Transverse colon (tissue), 4 donors: ENCODE results near the gene OBSL1. TPM values are rescaled to one million over a fixed set of nuclear protein-coding genes. Genes with fewer than 3 reads are reported as not detected.
A peak's percentile ranks its signal among the peaks of the same experiment; 100 is the strongest.

Experiments
- DNase-seq: peaks from one replicate; pipeline ENCODE4 v3.0.0-alpha.2; 2019
- H3K27ac ChIP-seq, 4 donors: fragments of 200-600 bp; sonication (generic); 2 replicates each; pipeline ENCODE4 v1.5.1; 2016 to 2018; ENCODE audit warnings: inconsistent platforms in 4 of 4
- H3K27me3 ChIP-seq: fragments of 200-600 bp; sonication (generic); 2 replicates; pipeline ENCODE4 v1.5.1; 2017; ENCODE audit warnings: inconsistent platforms
- H3K36me3 ChIP-seq, 4 donors: fragments of 200-600 bp; sonication (generic); 2 replicates each; pipeline ENCODE4 v1.5.1; 2017 to 2019; ENCODE audit warnings: inconsistent platforms in 4 of 4
- H3K4me1 ChIP-seq, 4 donors: fragments of 200-600 bp; sonication (generic); 2 replicates each; pipeline ENCODE4 v1.5.1; 2017 to 2020; ENCODE audit warnings: inconsistent platforms in 4 of 4
- H3K4me3 ChIP-seq, 4 donors: fragments of 200-600 bp; sonication (generic); 1 replicate in 1 of 4; 2 replicates in 3 of 4; pipeline versions ENCODE4 v1.5.1 to v1.6.1; 2017 to 2019; ENCODE audit warnings: inconsistent platforms in 4 of 4
- H3K9me3 ChIP-seq, 2 donors: fragments of 200-600 bp; sonication (generic); 2 replicates each; pipeline ENCODE4 v1.5.1; 2017 to 2019; ENCODE audit warnings: inconsistent platforms in 2 of 2
- EP300 ChIP-seq: sonication (generic); formaldehyde crosslinking; IDR thresholded peaks from one replicate; pipeline ENCODE4 v1.6.1; 2017; ENCODE audit warnings: antibody characterized with exemption, low read depth
- POLR2A ChIP-seq: fragments of 450-650 bp; IDR thresholded peaks from one replicate; pipeline ENCODE4 v1.6.1; 2016; ENCODE audit warnings: antibody characterized with exemption, mild to moderate bottlenecking, moderate library complexity
- POLR2AphosphoS5 ChIP-seq, 3 donors: sonication (generic); formaldehyde crosslinking; IDR thresholded peaks; one replicate each; pipeline ENCODE4 v1.6.1; 2016; ENCODE audit warnings: antibody characterized with exemption in 3 of 3
- WGBS, 2 donors: methylation state at CpG; one replicate each; pipeline ENCODE4 v1.1.5; 2018; ENCODE audit warnings: low coverage in 1 of 2; 5-methylcytosine and 5-hydroxymethylcytosine counted together
- in situ Hi-C, 4 donors: fragments of 200-750 bp; cut with MboI; loops; one replicate each; pipeline versions ENCODE4 v1.15.0 to v1.15.1; 2017; ENCODE audit warnings: low sequenced_read_pairs in 3 of 4, low pct_ligation_motif_present in 1 of 4, low pct_unique_long_range_greater_than_20kb in 1 of 4
- intact Hi-C: fragments of 100-400 bp; cut with DNase I; formaldehyde crosslinking; loops from one replicate; pipeline ENCODE4 v1.15.1; 2023; ENCODE audit warnings: low total_unique reads
- total RNA-seq, 4 donors: library from RNA; depleted of rRNA; stranded (reverse); fragments of >200 nt; gene quantifications; one replicate each; pipeline ENCODE4 v1.1.0, GENCODE V29; 2016
- TF ChIP-seq, protein P1 (sequence below), 5 experiments: fragments of 200-600 bp in 3 of 5; fragments of 450-650 bp in 2 of 5; sonication (generic) in 3 of 5; IDR thresholded peaks; 1 replicate in 2 of 5; 2 replicates in 3 of 5; pipeline ENCODE4 v1.5.1; 2016 to 2017; ENCODE audit warnings: antibody characterized with exemption in 5 of 5, inconsistent platforms in 3 of 5, mild to moderate bottlenecking in 2 of 5, moderate library complexity in 1 of 5

OBSL1 gene
- total RNA-seq, 4 donors from 2014 or later, result 18.1 to 57.2 (median 19.0) TPM

DNA sequence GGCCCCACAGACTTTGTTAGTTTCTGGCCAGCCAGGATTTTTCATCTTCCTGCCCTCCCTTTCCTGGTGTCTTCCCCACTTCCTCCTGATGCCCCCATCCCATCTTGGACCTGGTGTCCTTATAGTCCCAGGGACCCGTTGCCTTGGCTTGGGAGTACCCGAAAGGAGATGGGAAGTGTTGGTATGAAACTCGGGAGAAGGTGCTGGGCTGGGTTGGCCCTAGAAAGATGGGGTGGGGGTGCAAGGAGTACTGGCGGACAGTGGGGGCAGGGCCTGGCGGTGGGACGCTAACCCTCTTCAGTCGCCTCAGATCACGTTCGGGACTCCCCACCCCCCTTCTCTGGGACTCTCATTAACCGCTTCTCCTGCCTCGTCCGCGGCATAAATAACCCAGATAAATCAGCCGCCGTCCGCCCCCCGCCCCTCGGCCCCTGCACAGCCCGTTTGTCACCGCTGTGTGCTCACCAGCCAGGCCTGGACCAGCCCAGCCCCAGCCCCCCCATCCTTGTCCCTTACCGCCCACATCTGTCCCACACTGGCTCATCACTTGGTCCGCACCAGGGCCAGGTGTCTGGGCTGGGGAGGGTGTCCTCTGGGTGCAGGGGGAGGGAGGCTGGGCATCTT lies 60.7 kb downstream of the OBSL1 start:
- in situ Hi-C loops, result no loop called here
- intact Hi-C loops, result no loop called here
- peaks cover 0 to 4% (median 0%) of the 10 kb centered on the region in 4 donors for H3K36me3 ChIP-seq
- peaks cover 59% of the 10 kb centered on the region for H3K27me3 ChIP-seq
- DNase-seq, result no peak
- TF ChIP-seq EP300 (no peak), POLR2AphosphoS5 (IDR thresholded peaks at IDR 0.05) (no peak), POLR2A (no peak)
- TF ChIP-seq, protein P1, sequence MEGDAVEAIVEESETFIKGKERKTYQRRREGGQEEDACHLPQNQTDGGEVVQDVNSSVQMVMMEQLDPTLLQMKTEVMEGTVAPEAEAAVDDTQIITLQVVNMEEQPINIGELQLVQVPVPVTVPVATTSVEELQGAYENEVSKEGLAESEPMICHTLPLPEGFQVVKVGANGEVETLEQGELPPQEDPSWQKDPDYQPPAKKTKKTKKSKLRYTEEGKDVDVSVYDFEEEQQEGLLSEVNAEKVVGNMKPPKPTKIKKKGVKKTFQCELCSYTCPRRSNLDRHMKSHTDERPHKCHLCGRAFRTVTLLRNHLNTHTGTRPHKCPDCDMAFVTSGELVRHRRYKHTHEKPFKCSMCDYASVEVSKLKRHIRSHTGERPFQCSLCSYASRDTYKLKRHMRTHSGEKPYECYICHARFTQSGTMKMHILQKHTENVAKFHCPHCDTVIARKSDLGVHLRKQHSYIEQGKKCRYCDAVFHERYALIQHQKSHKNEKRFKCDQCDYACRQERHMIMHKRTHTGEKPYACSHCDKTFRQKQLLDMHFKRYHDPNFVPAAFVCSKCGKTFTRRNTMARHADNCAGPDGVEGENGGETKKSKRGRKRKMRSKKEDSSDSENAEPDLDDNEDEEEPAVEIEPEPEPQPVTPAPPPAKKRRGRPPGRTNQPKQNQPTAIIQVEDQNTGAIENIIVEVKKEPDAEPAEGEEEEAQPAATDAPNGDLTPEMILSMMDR (IDR thresholded peaks at IDR 0.05), result no peak
- 20 to 35% methylated on average over 1 to 22 of the region's 22 CpGs for WGBS, 2 donors
- H3K27ac ChIP-seq, result no peak overlapping the region
- H3K4me3 ChIP-seq, result no peak overlapping the region
- H3K9me3 ChIP-seq, result no peaks in the 10 kb centered on the region
- peaks cover 6 to 18% (median 13%) of the 10 kb centered on the region in 4 donors for H3K4me1 ChIP-seq

DNA sequence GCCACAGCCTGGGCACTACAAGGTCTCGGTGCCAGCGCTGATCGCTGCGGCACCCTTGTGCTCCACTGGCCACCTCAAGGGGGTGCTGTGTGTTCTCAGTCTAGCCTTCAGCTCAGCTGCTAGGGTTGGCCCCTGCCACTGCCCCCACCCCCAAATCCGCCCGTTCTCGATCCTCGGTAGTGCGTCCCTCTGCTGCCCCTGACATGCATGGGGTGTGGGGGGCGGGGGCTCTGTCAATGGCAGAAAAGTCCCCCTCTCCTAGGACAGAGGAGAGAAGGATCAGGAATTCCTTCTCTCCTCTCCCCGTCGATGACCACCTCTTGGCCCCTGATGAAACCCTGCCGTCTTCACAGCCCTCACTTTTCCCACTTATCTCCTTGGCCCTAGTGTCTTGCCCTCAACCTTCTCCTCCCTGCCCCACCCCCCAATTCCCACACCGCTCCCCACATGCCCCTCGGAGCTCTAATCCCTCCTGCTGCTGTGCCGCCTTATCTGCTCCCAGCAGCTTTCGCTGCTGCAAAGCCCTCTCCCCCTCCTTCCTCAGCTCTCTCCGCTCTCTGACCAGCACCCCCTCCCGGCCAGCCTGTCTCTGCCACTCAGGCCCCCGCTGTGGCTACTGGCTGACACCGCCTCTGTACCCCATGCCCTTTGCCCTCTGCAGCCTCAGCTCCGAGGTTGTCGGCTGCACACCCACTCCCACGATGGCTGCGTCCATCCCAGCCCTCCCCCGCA lies 61.4 kb downstream of the OBSL1 start:
- Histone ChIP-seq H3K27ac (no peak overlapping the region), H3K36me3 (peaks cover 0 to 4% (median 0%) of the 10 kb centered on the region in 4 donors), H3K4me3 (peak overlapping the region in 3 of 4 donors; percentile 19 to 32 (median 22)), H3K4me1 (peaks cover 6 to 18% (median 13%) of the 10 kb centered on the region in 4 donors), H3K27me3 (peaks cover 52% of the 10 kb centered on the region), H3K9me3 (no peaks in the 10 kb centered on the region)
- in situ Hi-C loops, result no loop called here
- intact Hi-C loops, result no loop called here
- peak; percentile 57 for DNase-seq
- TF ChIP-seq EP300 (no peak), POLR2AphosphoS5 (IDR thresholded peaks at IDR 0.05) (no peak)
- TF ChIP-seq, protein P1 (IDR thresholded peaks at IDR 0.05), result peak; percentile 39 to 71 (median 62)
- WGBS, 2 donors, result 3 to 4% methylated on average over 9 to 26 of the region's 26 CpGs

DNA sequence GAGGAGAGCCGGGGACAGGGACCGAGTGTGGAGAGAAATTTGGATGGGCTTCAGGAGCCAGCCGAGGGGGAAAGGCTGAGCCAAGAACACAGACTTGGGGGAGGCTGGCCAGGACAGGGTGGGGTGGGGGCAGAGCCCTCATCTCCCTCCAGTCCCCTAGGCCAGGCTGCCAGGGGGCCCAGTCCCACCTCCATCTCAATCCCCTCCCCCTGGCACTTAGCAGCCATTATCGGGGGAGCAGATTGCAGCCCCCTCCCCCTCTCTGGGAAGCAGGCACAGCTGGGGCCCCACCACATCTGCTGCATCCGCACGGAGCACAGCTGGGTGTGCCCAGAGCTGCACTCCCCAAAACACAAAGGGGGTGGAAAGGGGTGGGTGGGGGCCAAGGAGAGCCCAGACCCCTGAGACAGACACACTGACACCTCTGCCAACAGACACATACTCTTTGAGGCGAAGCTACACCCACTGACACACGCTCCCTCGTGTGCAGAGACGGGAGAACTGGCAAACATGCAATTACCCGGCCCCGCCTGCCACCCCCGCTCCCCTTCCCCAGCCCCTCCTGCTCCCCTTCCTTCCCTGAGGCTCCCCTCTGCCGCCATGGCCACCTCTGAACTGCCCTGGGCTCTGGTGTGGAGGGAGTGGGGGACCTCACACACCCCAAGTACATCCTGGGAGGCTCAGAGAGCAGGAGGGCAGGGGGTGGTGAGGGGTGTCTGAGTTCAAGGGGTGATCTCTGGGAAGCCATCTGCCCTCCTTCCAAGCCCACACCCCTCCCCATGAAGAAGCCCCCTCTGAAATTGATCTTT lies 62.2 kb downstream of the OBSL1 start:
- TF ChIP-seq, protein P1 (IDR thresholded peaks at IDR 0.05), result no peak
- TF ChIP-seq POLR2AphosphoS5 (IDR thresholded peaks at IDR 0.05) (no peak), POLR2A (no peak), EP300 (no peak)
- no peak overlapping the region for H3K4me3 ChIP-seq
- 22% methylated on average over 12 of the region's 14 CpGs; no CpG with 5 or more reads in 1 of the 2 donors for WGBS, 2 donors
- no peak for DNase-seq
- H3K36me3 ChIP-seq, result peaks cover 0 to 7% (median 3%) of the 10 kb centered on the region in 4 donors
- peaks cover 6 to 18% (median 13%) of the 10 kb centered on the region in 4 donors for H3K4me1 ChIP-seq
- H3K27me3 ChIP-seq, result peaks cover 45% of the 10 kb centered on the region
- in situ Hi-C loops, result no loop called here
- intact Hi-C loops, result no loop called here
- no peaks in the 10 kb centered on the region for H3K9me3 ChIP-seq
- H3K27ac ChIP-seq, result no peak overlapping the region

DNA sequence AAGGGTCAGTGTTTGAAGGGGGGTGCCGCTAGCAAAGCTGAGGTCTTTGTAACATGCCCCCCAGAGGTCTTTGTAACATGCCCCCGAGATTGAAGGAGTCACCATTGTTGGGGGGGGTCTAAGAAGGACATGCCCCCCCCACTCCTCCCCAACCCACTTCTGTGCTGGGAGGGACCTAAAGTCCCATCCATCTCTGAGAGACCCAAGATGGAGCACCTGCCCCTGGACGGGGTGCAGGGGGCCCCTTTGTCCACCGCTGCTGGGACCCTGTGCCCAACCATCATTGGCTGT lies 63.0 kb downstream of the OBSL1 start:
- WGBS, 2 donors, result 69% methylated on average over 4 of the region's 4 CpGs; no CpG with 5 or more reads in 1 of the 2 donors
- H3K9me3 ChIP-seq, result no peaks in the 10 kb centered on the region
- in situ Hi-C loops (no loop called here), intact Hi-C loops (no loop called here)
- TF ChIP-seq, protein P1 (IDR thresholded peaks at IDR 0.05), result no peak
- TF ChIP-seq POLR2AphosphoS5 (IDR thresholded peaks at IDR 0.05) (no peak), EP300 (no peak), POLR2A (no peak)
- peaks cover 6 to 18% (median 13%) of the 10 kb centered on the region in 4 donors for H3K4me1 ChIP-seq
- no peak for DNase-seq
- no peak overlapping the region for H3K27ac ChIP-seq
- H3K4me3 ChIP-seq, result no peak overlapping the region
- H3K36me3 ChIP-seq, result peaks cover 0 to 12% (median 3%) of the 10 kb centered on the region in 4 donors
- peaks cover 37% of the 10 kb centered on the region for H3K27me3 ChIP-seq
